GM12878 (cell line): ENCODE data around the gene KIF9.

Experiments used
- BHLHE40 ChIP-seq, 2 experiments: fragments of 450-650 bp in 1 of 2; IDR thresholded peaks; 2 replicates each; pipeline ENCODE4 v1.6.1; 2011 to 2017; ENCODE audit warnings: low read depth in 2 of 2, borderline replicate concordance in 1 of 2, improper control_type of control experiment in 1 of 2, low read length in 1 of 2, mild to moderate bottlenecking in 1 of 2
- CREB1 ChIP-seq: IDR thresholded peaks from 2 replicates; pipeline ENCODE4 v1.6.1; 2012; ENCODE audit warnings: low read depth, mild to moderate bottlenecking, inconsistent platforms
- CREM ChIP-seq: IDR thresholded peaks from 2 replicates; pipeline ENCODE4 v1.6.1; 2014; ENCODE audit warnings: antibody characterized with exemption, low read depth
- EGR1 ChIP-seq, 2 experiments: IDR thresholded peaks; 1 replicate in 1 of 2; 2 replicates in 1 of 2; pipeline ENCODE4 v1.6.1; 2011 to 2012; ENCODE audit warnings: low read depth in 2 of 2, low read length in 2 of 2, borderline replicate concordance in 1 of 2, mild to moderate bottlenecking in 1 of 2, moderate library complexity in 1 of 2
- ETV6 ChIP-seq, 2 experiments: fragments of 450-650 bp in 1 of 2; IDR thresholded peaks in 1 of 2; conservative IDR thresholded peaks in 1 of 2; 2 replicates each; pipeline ENCODE4 v1.6.1; 2014; ENCODE audit warnings: antibody characterized with exemption in 1 of 2, borderline replicate concordance in 1 of 2, low read depth in 1 of 2, mild to moderate bottlenecking in 1 of 2, moderate library complexity in 1 of 2
- POLR2A ChIP-seq: IDR thresholded peaks from 2 replicates; pipeline ENCODE4 v1.6.1; 2011; ENCODE audit warnings: low read depth, mild to moderate bottlenecking, low read length
- SRF ChIP-seq, 2 experiments: IDR thresholded peaks; 2 replicates each; pipeline ENCODE4 v1.6.1; 2011; ENCODE audit warnings: low read depth in 2 of 2, low read length in 2 of 2, mild to moderate bottlenecking in 1 of 2, moderate library complexity in 1 of 2
- TAF1 ChIP-seq: IDR thresholded peaks from 2 replicates; pipeline ENCODE4 v1.6.1; 2011; ENCODE audit warnings: mild to moderate bottlenecking, low read depth, low read length, borderline replicate concordance
- ZNF274 ChIP-seq: IDR thresholded peaks from one replicate; pipeline ENCODE4 v1.8.0; 2011; ENCODE audit not compliant: insufficient read length, insufficient read depth
- TF ChIP-seq, protein P1 (sequence below), 3 experiments: IDR thresholded peaks in 2 of 3; conservative IDR thresholded peaks in 1 of 3; 2 replicates each; pipeline ENCODE4 v1.5.1; 2011; ENCODE audit warnings: low read depth in 3 of 3, low read length in 3 of 3, mild to moderate bottlenecking in 3 of 3, control low read depth in 2 of 3, moderate library complexity in 2 of 3, inconsistent platforms in 1 of 3, mixed read lengths in 1 of 3; ENCODE audit not compliant: control insufficient read depth in 2 of 3, insufficient read depth in 1 of 3; ENCODE audit errors: extremely low read depth in 1 of 3
- TF ChIP-seq, protein P2 (sequence below): IDR thresholded peaks from 2 replicates; pipeline ENCODE4 v1.6.1; 2011; ENCODE audit warnings: low read depth, low read length, improper control_type of control experiment, borderline replicate concordance
- TF ChIP-seq, protein P3 (sequence below): fragments of 450-650 bp; conservative IDR thresholded peaks from 2 replicates; pipeline ENCODE4 v1.6.1; 2017; ENCODE audit warnings: mild to moderate bottlenecking, moderate library complexity

GRCh38 chr3:47295976-47296375, 13.4 kb upstream of the KIF9 start:
- TF ChIP-seq SRF (IDR thresholded peaks at IDR 0.05; ENCODE audit: low read depth in 2 of 2, low read length in 2 of 2) (no peak), CREM (no peak), BHLHE40 (IDR thresholded peaks at IDR 0.05; ENCODE audit: borderline replicate concordance in 1 of 2, low read depth in 2 of 2, low read length in 1 of 2) (no peak), POLR2A (no peak), ZNF274 (no peak), TAF1 (no peak), EGR1 (IDR thresholded peaks at IDR 0.05; ENCODE audit: borderline replicate concordance in 1 of 2, low read depth in 2 of 2, low read length in 2 of 2) (no peak), CREB1 (no peak), ETV6 (conservative IDR thresholded peaks at IDR 0.05 in 1 of 2, IDR thresholded peaks at IDR 0.05 in 1 of 2; ENCODE audit: borderline replicate concordance in 1 of 2, low read depth in 1 of 2) (no peak)
- TF ChIP-seq, protein P1, sequence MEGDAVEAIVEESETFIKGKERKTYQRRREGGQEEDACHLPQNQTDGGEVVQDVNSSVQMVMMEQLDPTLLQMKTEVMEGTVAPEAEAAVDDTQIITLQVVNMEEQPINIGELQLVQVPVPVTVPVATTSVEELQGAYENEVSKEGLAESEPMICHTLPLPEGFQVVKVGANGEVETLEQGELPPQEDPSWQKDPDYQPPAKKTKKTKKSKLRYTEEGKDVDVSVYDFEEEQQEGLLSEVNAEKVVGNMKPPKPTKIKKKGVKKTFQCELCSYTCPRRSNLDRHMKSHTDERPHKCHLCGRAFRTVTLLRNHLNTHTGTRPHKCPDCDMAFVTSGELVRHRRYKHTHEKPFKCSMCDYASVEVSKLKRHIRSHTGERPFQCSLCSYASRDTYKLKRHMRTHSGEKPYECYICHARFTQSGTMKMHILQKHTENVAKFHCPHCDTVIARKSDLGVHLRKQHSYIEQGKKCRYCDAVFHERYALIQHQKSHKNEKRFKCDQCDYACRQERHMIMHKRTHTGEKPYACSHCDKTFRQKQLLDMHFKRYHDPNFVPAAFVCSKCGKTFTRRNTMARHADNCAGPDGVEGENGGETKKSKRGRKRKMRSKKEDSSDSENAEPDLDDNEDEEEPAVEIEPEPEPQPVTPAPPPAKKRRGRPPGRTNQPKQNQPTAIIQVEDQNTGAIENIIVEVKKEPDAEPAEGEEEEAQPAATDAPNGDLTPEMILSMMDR (IDR thresholded peaks at IDR 0.05 in 2 of 3, conservative IDR thresholded peaks at IDR 0.05 in 1 of 3; ENCODE audit: control insufficient read depth in 2 of 3, extremely low read depth in 1 of 3, insufficient read depth in 1 of 3, low read depth in 3 of 3, low read length in 3 of 3), result no peak
- TF ChIP-seq, protein P2, sequence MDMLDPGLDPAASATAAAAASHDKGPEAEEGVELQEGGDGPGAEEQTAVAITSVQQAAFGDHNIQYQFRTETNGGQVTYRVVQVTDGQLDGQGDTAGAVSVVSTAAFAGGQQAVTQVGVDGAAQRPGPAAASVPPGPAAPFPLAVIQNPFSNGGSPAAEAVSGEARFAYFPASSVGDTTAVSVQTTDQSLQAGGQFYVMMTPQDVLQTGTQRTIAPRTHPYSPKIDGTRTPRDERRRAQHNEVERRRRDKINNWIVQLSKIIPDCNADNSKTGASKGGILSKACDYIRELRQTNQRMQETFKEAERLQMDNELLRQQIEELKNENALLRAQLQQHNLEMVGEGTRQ, result no peak
- TF ChIP-seq, protein P3, sequence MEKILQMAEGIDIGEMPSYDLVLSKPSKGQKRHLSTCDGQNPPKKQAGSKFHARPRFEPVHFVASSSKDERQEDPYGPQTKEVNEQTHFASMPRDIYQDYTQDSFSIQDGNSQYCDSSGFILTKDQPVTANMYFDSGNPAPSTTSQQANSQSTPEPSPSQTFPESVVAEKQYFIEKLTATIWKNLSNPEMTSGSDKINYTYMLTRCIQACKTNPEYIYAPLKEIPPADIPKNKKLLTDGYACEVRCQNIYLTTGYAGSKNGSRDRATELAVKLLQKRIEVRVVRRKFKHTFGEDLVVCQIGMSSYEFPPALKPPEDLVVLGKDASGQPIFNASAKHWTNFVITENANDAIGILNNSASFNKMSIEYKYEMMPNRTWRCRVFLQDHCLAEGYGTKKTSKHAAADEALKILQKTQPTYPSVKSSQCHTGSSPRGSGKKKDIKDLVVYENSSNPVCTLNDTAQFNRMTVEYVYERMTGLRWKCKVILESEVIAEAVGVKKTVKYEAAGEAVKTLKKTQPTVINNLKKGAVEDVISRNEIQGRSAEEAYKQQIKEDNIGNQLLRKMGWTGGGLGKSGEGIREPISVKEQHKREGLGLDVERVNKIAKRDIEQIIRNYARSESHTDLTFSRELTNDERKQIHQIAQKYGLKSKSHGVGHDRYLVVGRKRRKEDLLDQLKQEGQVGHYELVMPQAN, result no peak
